ENCODE results near the gene CALD1. TPM values are rescaled to one million over a fixed set of nuclear protein-coding genes. Genes with fewer than 3 reads are reported as not detected.

CALD1 gene
- total and polyA plus RNA-seq, 4 experiments from 2014 or later = 0.13 TPM; not detected in 3

DNA sequence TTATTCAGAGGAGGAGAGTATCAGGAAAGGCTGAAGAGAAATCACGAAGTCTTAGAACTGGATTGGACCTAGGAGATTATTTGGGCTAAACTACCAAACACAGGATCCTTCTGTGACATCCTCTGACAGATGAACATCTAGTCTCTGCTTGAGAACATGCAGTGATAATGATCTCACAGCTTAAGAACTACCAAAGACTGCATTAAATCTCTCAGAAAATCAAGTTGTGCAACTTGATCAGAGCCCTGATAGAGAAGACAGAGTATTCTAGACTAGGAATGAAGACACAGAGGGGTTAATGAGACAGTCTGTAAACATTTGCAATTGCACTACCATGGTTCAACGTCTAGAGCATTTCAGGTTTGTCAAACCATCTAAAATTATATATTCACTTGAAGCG is 169.7 kb downstream of the CALD1 start:
- H3K36me3 Mint-ChIP-seq = no peaks in the 10 kb centered on the region
- no peaks in the 10 kb centered on the region for H3K9me3 Mint-ChIP-seq
- DNase-seq = no peak
- ChIA-PET CTCF (ENCODE audit: partially characterized antibody) (no interaction called here), POLR2A (ENCODE audit: partially characterized antibody) (no interaction called here)
- Histone ChIP-seq H3K9me3 (ENCODE audit: control insufficient read depth in 1 of 2, low read length in 2 of 2) (no peaks in the 10 kb centered on the region), H3K36me3 (ENCODE audit: insufficient read depth, low read length) (no peaks in the 10 kb centered on the region), H3K4me1 (ENCODE audit: insufficient read depth, low read length) (no peaks in the 10 kb centered on the region), H3K27me3 (ENCODE audit: insufficient read depth, low read length) (no peaks in the 10 kb centered on the region), H3K4me3 (ENCODE audit: low read length in 2 of 2) (no peak overlapping the region), H3K27ac (ENCODE audit: low read depth, low read length) (no peak overlapping the region)
- H3K4me3 Mint-ChIP-seq = no peak overlapping the region
- intact Hi-C loops (cut with micrococcal nuclease) = no loop called here
- peaks cover 0 to 5% (median 4%) of the 10 kb centered on the region in 4 donors for H3K4me1 Mint-ChIP-seq
- H3K27ac Mint-ChIP-seq = no peak overlapping the region
- H3K27me3 Mint-ChIP-seq = no peaks in the 10 kb centered on the region

- Mint-ChIP-seq H3K4me1 (no peaks in the 10 kb centered on the region), H3K27me3 (no peaks in the 10 kb centered on the region), H3K27ac (peak overlapping the region in 1 of 7 donors; percentile 40), H3K9me3 (no peaks in the 10 kb centered on the region), H3K36me3 (no peaks in the 10 kb centered on the region), H3K4me3 (no peak overlapping the region)
- H3K4me3 ChIP-seq (ENCODE audit: low read length in 2 of 2) = no peak overlapping the region
- no peaks in the 10 kb centered on the region for H3K9me3 ChIP-seq (ENCODE audit: control insufficient read depth in 1 of 2, low read length in 2 of 2)
- no peaks in the 10 kb centered on the region for H3K36me3 ChIP-seq (ENCODE audit: insufficient read depth, low read length)
- H3K4me1 ChIP-seq (ENCODE audit: insufficient read depth, low read length) = no peaks in the 10 kb centered on the region
- CTCF ChIA-PET (ENCODE audit: partially characterized antibody) = interaction anchor here (0.8 to 5.0 kb wide), 15 partner anchors 10 to 522 kb away, joined by 3 to 40 read pairs (median 3); partner anchors contain the start of genes AGBL3 and CYREN
- DNase-seq = peak in 4 of 5 donors; percentile 24 to 39 (median 30)
- POLR2A ChIA-PET (ENCODE audit: partially characterized antibody) = interaction anchor here (1.1 kb wide), 1 partner anchor 216 kb away, joined by 4 read pairs; the partner anchor contains the start of gene CYREN
- H3K27ac ChIP-seq (ENCODE audit: low read depth, low read length) = no peak overlapping the region
- intact Hi-C loops (cut with micrococcal nuclease) = loop anchor here (1.0 to 10.0 kb wide), 8 partner anchors 204 to 520 kb away; partner anchors contain the start of gene CYREN
- H3K27me3 ChIP-seq (ENCODE audit: insufficient read depth, low read length) = no peaks in the 10 kb centered on the region
Measured at GRCh38 chr7:134954197-134955082, 175.0 kb downstream of the CALD1 start.

DNA sequence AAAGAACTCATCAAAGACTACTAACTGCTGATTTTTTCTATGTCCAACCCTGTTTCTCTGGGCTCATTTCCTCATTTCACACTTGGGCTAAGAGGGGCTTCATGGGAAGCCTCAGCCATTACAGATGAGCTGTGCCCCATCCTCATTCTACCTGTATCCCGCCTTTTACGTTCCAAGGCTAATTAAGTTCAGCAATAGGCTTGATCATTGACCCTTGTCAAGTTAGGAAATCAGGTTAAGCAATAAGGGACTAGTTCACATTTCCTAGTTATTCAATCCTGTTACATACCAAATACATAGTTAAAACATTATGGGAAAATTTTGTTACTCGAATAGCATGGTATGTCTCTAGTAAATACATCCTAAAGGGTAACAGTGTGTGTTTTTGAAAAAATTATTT is 177.6 kb downstream of the CALD1 start:
- H3K4me1 ChIP-seq (ENCODE audit: insufficient read depth, low read length) = no peaks in the 10 kb centered on the region
- intact Hi-C loops (cut with micrococcal nuclease) = loop anchor here (10.0 kb wide), 1 partner anchor 522 kb away; no protein-coding TSS in a partner anchor
- Mint-ChIP-seq H3K4me1 (no peaks in the 10 kb centered on the region), H3K27ac (no peak overlapping the region), H3K36me3 (no peaks in the 10 kb centered on the region), H3K27me3 (peaks cover 0 to 2% of the 10 kb centered on the region in 2 donors), H3K9me3 (no peaks in the 10 kb centered on the region), H3K4me3 (no peak overlapping the region)
- H3K9me3 ChIP-seq (ENCODE audit: control insufficient read depth in 1 of 2, low read length in 2 of 2) = no peaks in the 10 kb centered on the region
- no peak overlapping the region for H3K27ac ChIP-seq (ENCODE audit: low read depth, low read length)
- H3K27me3 ChIP-seq (ENCODE audit: insufficient read depth, low read length) = no peaks in the 10 kb centered on the region
- no peak overlapping the region for H3K4me3 ChIP-seq (ENCODE audit: low read length in 2 of 2)
- ChIA-PET CTCF (ENCODE audit: partially characterized antibody) (interaction anchor here (1.4 to 1.8 kb wide), 4 partner anchors 10 to 324 kb away, joined by 3 to 6 read pairs (median 5); partner anchors contain the start of genes AGBL3 and CYREN), POLR2A (ENCODE audit: partially characterized antibody) (no interaction called here)
- H3K36me3 ChIP-seq (ENCODE audit: insufficient read depth, low read length) = no peaks in the 10 kb centered on the region
- no peak for DNase-seq

GRCh38 chr7:134959810-134960209 is 180.4 kb downstream of the CALD1 start:
- Histone ChIP-seq H3K4me3 (ENCODE audit: low read length in 2 of 2) (no peak overlapping the region), H3K27me3 (ENCODE audit: insufficient read depth, low read length) (no peaks in the 10 kb centered on the region), H3K36me3 (ENCODE audit: insufficient read depth, low read length) (no peaks in the 10 kb centered on the region), H3K27ac (ENCODE audit: low read depth, low read length) (no peak overlapping the region), H3K9me3 (ENCODE audit: control insufficient read depth in 1 of 2, low read length in 2 of 2) (no peaks in the 10 kb centered on the region), H3K4me1 (ENCODE audit: insufficient read depth, low read length) (no peaks in the 10 kb centered on the region)
- CTCF ChIA-PET (ENCODE audit: partially characterized antibody) = interaction anchor here (1.1 to 1.7 kb wide), 2 partner anchors 26 to 528 kb away, joined by 3 to 6 read pairs; partner anchors contain the start of gene AGBL3
- Mint-ChIP-seq H3K4me1 (no peaks in the 10 kb centered on the region), H3K27me3 (peaks cover 4 to 11% of the 10 kb centered on the region in 2 donors), H3K4me3 (no peak overlapping the region), H3K9me3 (peaks cover 0 to 3% (median 0%) of the 10 kb centered on the region in 8 donors), H3K27ac (no peak overlapping the region), H3K36me3 (no peaks in the 10 kb centered on the region)
- POLR2A ChIA-PET (ENCODE audit: partially characterized antibody) = no interaction called here
- DNase-seq = no peak
- intact Hi-C loops (cut with micrococcal nuclease) = loop anchor here (10.0 kb wide), 1 partner anchor 525 kb away; no protein-coding TSS in a partner anchor

DNA sequence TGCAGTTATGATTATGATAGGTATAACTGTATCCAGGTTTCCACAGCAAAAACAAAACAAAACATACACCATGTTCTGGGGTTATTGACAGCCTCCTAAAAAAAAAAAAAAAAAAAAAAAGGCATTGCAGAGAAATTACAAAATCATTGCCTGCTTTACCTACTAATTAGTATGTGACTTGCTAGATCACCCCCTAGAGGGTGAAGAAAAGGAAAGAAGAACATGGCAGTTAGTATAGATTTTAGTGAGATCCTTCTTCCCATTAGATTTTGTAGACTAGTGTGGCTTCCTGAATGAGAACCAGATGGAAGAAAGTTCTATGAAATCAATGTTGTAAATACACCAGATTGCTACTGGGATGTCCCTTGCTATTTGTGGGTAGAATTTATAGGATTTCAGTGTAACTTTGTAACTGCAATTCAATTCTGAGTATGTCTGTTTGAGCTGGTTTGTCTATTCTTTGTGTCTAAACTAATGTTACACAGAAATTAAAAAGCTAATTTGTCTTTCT is 182.9 kb downstream of the CALD1 start:
- POLR2A ChIA-PET (ENCODE audit: partially characterized antibody) = no interaction called here
- H3K27ac Mint-ChIP-seq = no peak overlapping the region
- H3K9me3 Mint-ChIP-seq = peaks cover 0 to 3% (median 0%) of the 10 kb centered on the region in 8 donors
- H3K27me3 Mint-ChIP-seq = peaks cover 9 to 12% of the 10 kb centered on the region in 2 donors
- intact Hi-C loops (cut with micrococcal nuclease) = no loop called here
- no peak overlapping the region for H3K4me3 Mint-ChIP-seq
- no peaks in the 10 kb centered on the region for H3K4me1 ChIP-seq (ENCODE audit: insufficient read depth, low read length)
- no peak for DNase-seq
- no peaks in the 10 kb centered on the region for H3K36me3 Mint-ChIP-seq
- H3K4me3 ChIP-seq (ENCODE audit: low read length in 2 of 2) = no peak overlapping the region
- H3K36me3 ChIP-seq (ENCODE audit: insufficient read depth, low read length) = no peaks in the 10 kb centered on the region
- H3K27me3 ChIP-seq (ENCODE audit: insufficient read depth, low read length) = no peaks in the 10 kb centered on the region
- H3K27ac ChIP-seq (ENCODE audit: low read depth, low read length) = no peak overlapping the region
- no peaks in the 10 kb centered on the region for H3K4me1 Mint-ChIP-seq
- no peaks in the 10 kb centered on the region for H3K9me3 ChIP-seq (ENCODE audit: control insufficient read depth in 1 of 2, low read length in 2 of 2)
- CTCF ChIA-PET (ENCODE audit: partially characterized antibody) = interaction anchor here (1.0 to 1.5 kb wide), 2 partner anchors 23 to 24 kb away, joined by 3 to 5 read pairs; partner anchors contain the start of gene AGBL3

- H3K27me3 ChIP-seq (ENCODE audit: insufficient read depth, low read length) = no peaks in the 10 kb centered on the region
- peaks cover 0 to 3% (median 2%) of the 10 kb centered on the region in 4 donors for H3K4me1 Mint-ChIP-seq
- POLR2A ChIA-PET (ENCODE audit: partially characterized antibody) = no interaction called here
- no peaks in the 10 kb centered on the region for H3K36me3 Mint-ChIP-seq
- no peaks in the 10 kb centered on the region for H3K9me3 ChIP-seq (ENCODE audit: control insufficient read depth in 1 of 2, low read length in 2 of 2)
- H3K4me1 ChIP-seq (ENCODE audit: insufficient read depth, low read length) = no peaks in the 10 kb centered on the region
- H3K27me3 Mint-ChIP-seq = peaks cover 10 to 13% of the 10 kb centered on the region in 2 donors
- H3K36me3 ChIP-seq (ENCODE audit: insufficient read depth, low read length) = no peaks in the 10 kb centered on the region
- no peak overlapping the region for H3K27ac Mint-ChIP-seq
- intact Hi-C loops (cut with micrococcal nuclease) = no loop called here
- H3K4me3 ChIP-seq (ENCODE audit: low read length in 2 of 2) = no peak overlapping the region
- no peak overlapping the region for H3K27ac ChIP-seq (ENCODE audit: low read depth, low read length)
- CTCF ChIA-PET (ENCODE audit: partially characterized antibody) = interaction anchor here (1.0 to 1.5 kb wide), 2 partner anchors 23 kb away, joined by 3 to 5 read pairs; partner anchors contain the start of gene AGBL3
- peaks cover 0 to 3% (median 0%) of the 10 kb centered on the region in 8 donors for H3K9me3 Mint-ChIP-seq
- no peak for DNase-seq
- H3K4me3 Mint-ChIP-seq = no peak overlapping the region
Measured at GRCh38 chr7:134963036-134963435, 183.6 kb downstream of the CALD1 start.

- Histone ChIP-seq H3K4me3 (ENCODE audit: low read length in 2 of 2) (no peak overlapping the region), H3K27me3 (ENCODE audit: insufficient read depth, low read length) (no peaks in the 10 kb centered on the region), H3K4me1 (ENCODE audit: insufficient read depth, low read length) (no peaks in the 10 kb centered on the region), H3K27ac (ENCODE audit: low read depth, low read length) (no peak overlapping the region), H3K36me3 (ENCODE audit: insufficient read depth, low read length) (no peaks in the 10 kb centered on the region), H3K9me3 (ENCODE audit: control insufficient read depth in 1 of 2, low read length in 2 of 2) (no peaks in the 10 kb centered on the region)
- Mint-ChIP-seq H3K27me3 (peaks cover 10 to 14% of the 10 kb centered on the region in 2 donors), H3K27ac (no peak overlapping the region), H3K36me3 (no peaks in the 10 kb centered on the region), H3K4me1 (peaks cover 0 to 3% (median 2%) of the 10 kb centered on the region in 4 donors), H3K9me3 (peaks cover 0 to 3% (median 0%) of the 10 kb centered on the region in 8 donors), H3K4me3 (no peak overlapping the region)
- DNase-seq = no peak
- POLR2A ChIA-PET (ENCODE audit: partially characterized antibody) = interaction anchor here (1.1 kb wide), 1 partner anchor 203 kb away, joined by 4 read pairs; the partner anchor contains the start of gene CYREN
- CTCF ChIA-PET (ENCODE audit: partially characterized antibody) = interaction anchor here (0.6 to 2.2 kb wide), 2 partner anchors 9 to 20 kb away, joined by 3 to 9 read pairs; partner anchors contain the start of gene AGBL3
- intact Hi-C loops (cut with micrococcal nuclease) = no loop called here
Measured at GRCh38 chr7:134966691-134967090, 187.3 kb downstream of the CALD1 start.

All from CD4-positive, alpha-beta memory T cell (primary cell).